ENCODE data around the gene CLEC3B.

Gene CLEC3B

DNA sequence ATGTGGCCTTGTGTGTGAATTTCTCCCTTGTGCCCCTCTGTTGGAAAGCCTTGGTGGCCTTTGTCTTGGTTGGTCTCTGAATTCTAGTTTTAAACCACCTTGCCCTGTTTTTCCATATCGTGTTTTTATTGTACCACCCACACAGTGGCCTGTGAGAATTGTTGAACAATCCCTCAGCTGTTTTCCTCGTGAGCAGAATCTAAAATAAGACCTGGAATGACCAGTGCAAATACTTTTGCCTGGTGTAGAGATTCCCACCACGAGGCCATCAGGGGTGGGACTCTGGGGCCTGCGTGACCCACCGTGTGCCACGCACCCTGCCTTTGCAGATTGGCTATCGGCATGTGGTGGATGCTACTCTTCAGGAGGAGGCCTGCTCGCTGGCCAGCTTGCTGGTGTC lies 19.0 kb upstream of the CLEC3B start:
- DNase-seq: no peak

DNA sequence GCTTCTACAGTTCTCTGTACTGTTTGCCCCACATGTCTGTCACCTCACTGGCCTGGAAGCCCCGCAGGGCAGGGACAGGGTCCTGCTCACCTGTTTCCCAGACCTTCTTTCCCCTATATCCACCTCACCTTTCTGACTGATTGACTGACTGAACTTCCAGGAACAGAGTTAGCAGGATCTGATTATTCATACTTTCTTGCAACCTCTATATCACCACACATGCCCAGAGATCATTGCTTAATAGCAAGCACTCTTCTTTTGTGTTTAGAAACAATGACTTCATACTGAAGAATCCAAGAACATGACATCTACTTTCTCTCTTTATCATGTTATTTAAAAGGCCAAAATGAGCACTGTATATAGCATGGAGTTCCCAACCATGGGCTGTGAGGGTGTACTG lies 18.0 kb upstream of the CLEC3B start:
- DNase-seq: no peak

DNA sequence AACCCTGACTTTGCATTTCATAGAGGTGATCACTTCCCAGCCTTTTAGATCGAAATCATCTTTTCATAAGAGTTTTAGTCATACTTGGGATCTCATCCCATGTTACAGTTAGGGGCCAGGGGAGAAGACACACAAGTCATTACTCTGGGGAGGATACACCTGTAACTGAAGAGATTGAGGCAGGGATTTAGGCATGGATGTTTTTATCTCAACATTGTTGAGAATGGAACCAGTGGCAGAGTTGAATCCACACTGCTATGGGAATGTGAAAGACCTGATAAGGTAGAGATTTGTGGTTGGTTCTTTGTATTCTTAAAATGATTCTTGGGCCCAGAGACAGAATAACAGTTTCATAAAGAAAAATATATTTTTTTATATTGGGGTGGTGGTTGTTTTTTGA lies 16.2 kb upstream of the CLEC3B start:
- DNase-seq: no peak

DNA sequence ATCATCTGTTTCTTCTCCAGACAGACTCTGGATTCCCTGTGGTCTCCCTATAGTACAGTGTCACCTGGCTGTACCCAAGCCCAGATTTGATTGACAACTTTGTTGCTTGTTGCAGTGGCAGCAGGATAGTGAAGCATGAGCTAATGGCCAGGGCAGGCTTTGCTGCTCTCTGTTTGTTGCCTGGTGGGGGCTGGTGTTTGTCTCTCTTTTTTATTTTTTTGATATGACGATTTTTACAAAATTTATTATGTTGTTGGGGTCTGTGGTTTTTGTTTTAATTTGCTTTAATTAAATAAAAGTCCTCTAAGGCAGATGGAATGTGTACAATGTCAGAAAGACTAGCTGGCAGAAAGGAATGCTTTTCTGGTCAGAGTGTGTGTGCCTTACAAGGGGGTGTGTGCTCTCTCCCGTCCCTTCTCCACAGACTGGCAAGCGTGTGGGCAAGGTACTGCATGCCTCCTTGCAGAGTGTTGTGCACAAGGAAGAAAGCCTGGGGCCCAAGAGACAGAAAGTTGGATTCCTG lies 15.2 kb upstream of the CLEC3B start:
- DNase-seq: no peak

DNA sequence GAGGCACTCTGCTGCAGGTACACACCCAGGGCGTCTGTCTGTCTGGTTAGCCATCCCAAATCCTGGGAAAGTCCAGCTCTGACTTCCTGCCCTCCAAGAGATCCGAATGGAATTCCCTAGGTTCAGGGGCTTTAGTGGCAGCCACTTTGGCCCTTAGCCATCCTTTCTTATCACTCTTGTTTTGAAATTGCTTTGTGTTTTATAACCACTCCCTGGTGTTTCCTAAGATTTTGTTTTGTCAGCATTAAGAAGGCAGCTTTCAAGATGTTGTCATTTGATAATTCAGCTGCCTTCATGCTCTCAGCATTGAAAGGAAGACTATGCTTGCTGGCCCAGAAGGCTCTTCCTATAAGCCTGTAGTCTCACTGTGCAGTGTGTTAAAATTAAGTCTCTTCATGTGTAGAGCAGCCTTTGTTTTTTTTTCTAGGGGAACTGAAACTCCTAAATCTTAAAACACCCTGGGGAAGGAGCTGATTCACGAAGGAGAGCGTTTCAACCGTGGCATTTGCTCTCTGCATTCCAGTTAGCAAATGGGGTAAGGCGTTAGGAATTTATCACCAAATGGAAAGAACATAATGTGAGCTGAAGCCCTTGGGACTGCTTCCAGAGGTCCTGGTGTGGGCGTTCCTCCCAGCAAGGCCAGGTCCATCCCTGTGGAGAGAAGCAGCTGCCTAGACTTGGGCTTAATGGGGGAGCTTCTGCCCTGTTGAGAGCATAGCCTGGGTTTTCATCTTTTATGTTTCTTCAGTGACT lies 14.2 kb upstream of the CLEC3B start:
- DNase-seq: no peak

DNA sequence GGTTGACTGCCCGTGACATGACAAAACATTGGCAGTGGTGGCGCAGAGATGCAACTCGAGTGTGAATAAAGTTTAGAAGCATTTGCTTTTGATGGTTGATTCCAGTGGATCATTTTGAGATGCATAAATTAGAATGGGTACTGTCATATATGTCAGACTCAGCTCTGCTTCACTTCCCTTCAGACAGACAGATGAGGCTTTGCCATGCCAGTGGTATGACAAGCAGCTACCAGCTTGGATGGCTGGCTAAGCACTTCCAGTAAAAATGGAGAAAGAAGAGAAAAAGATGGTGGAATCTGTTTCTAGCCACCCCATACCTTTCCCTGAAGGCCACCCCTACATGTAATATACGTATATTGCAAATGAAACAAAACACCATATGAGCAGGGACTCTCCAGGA lies 13.5 kb upstream of the CLEC3B start:
- DNase-seq: no peak

DNA sequence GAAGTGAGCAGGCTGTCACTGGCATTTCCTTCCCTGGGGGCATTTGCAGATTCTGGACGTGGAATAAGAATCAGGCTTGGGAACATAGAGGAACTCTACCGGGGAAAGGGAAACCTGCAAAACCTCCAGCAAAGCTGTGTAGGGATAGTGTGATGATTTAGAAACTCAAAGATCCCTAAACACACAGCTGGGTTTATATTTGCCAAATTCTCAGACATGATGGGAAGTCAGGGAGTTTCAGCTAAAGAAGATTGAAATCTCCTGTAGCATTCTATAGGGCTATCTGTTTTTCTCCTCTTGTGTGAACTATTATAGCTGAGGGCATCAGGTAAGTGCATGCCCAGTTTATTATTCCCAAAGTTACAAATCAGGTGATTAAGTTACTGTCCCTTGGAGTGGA lies 9.2 kb upstream of the CLEC3B start:
- no peak for DNase-seq

DNA sequence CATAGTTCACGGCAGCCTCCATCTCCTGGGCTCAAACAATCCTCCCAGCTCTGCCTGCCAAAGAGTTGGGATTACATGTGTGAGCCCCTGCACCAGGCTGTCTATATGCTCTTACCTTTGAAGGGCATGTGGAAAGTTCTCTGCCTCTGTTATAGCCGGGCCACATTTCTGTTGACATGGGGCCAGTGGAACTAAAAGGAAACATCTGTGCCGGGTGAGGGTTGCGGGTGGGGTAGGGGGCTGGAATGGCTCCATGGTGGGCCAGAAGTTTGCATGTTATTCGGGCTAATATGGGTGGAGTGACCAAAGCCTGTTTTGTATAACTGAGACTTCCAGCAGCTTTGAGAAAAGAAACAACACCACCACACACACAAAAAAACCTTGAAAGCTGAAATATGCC lies 8.3 kb upstream of the CLEC3B start:
- DNase-seq: no peak

DNA sequence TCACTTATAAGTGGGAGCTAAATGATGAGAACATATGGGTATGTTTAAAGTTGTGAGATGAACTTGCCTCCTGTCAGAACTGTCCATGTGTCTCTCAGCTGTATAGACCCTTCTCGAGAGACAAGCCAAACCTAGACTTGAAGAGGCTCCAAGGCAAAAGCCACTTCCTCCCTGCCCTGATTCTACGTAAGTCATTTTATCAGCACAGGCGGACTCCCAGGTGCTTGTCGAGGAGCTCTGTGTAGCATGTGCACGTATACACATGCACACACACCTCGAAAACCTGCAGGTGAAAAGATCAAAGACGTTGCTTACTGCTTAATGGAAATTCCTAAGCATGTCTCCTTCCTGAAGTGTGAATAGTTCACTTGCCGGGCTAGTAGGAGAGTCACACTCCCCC lies 5.6 kb upstream of the CLEC3B start:
- DNase-seq: no peak

DNA sequence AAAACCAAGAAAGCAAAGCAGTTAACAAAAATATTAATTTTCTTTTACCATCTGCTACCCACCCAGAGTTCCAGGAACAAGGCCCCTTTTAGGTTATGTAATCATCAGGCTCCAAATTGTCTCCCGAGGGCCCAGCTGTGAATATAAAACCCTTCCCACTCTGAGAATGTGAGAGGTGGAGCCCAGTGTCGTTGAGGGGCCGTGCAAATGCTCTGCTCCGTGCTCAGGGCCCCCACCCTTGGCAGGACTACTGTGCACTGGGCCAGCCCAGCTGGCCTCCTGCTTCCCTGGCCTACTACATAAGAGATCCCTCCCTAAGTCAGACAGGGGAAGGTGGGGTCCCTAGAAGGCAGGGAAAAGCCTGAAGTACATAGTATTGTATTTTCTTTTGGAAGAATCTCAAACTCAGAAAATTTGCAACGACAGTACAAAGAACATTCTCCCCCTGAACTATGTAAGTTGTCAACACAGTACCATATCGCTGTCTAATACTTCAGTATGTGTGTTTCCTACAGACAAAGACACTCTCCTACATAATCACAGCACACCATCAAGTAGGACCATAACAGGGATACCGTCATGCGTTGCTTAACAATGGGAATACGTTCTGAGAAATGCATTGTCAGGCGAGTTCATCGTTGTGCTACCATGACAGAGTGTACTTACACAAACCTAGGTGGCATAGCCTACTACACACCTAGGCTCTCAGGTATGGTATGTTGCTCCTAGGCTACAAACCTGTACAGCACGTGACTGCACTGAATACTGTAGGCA lies 4.4 kb upstream of the CLEC3B start:
- no peak for DNase-seq

DNA sequence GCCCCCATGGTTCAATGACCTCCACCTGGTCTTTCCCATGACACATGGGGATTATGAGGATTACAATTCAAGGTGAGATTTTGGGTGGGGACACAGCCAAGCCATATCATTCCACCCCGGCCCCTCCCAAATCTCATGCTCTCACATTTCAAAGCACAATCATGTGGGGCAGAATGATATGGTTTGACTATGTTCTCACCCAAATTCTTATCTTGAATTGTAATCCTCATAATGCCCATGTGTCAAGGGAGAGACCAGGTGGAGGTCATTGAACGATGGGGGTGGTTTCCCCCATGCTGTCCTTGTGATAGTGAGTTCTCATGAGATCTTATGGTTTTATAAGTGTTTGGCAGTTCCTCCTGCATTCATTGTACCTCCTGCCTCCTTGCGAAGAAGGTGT lies 2.4 kb upstream of the CLEC3B start:
- no peak for DNase-seq

DNA sequence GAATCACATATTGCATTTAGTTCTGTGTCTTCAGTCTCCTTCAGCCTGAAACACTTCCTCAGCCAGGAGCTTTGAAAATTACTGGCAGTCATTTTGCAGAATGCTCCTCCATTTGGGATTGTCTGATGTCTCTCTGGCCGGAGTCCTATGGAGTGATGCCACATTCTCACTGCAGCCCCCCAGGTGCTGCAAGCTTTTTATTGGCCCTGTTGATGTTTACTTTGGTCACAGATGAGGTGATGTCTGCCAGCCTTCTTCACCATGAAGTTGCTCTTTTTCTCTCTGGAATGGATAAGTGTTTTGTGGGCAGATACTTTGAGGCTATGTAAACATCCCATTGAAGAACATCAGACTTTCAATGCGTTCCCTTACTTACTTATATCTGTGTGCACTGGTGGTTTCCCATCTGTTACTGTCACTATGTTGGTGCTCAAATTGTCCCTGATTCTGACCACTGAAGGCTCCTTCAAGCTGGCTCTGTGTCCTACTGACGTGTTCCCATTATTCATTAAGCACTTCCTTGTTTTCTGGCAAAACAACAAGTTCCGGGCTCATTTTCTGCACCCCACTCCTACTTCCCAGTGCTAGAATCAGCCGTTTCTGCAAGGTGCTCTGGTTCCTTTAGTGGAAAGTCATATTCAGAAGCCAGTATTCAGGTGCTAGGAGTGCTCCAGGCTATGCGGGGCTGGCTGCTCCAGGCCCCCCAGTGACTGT lies 1.4 kb upstream of the CLEC3B start:
- no peak for DNase-seq

DNA sequence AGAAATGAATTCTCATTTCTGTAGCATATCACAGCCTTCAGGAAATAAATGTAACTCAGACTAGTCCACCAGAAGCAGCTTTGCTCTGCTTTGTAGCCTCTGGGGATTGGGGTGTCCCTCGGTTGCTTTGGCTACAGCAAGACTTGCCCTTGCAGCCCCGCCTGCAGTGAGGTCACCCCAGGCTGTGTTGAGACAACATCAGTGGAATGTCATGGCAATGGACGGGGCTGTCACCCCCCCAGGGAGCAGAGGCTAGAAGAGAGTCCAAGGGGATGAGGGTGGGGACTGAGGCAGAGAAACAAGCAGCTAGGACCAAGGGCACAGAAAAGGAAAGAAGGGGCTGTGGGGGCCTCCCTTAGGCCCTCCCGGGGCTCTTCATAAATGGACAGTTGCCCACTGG lies 854 bp downstream of the CLEC3B start:
- DNase-seq: no peak

DNA sequence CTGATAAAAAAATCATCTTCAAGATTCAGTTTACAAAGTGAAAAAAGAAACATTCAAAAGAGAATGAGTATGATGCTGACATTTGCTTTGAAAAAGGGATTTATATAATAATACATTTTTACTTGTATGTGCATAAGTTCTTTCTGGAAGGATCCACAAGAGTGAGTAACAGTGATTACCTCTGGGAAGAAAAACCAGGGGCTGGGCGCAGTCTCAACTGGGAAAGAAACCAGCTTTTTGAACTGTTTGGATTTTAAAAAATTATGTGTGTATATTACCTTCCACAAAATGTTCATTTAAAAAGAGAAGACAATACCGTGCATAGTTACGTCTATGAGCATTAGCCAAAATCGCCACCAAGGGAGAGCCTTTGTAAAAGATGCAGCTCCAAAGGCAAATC lies 1.3 kb downstream of the CLEC3B start:
- no peak for DNase-seq

DNA sequence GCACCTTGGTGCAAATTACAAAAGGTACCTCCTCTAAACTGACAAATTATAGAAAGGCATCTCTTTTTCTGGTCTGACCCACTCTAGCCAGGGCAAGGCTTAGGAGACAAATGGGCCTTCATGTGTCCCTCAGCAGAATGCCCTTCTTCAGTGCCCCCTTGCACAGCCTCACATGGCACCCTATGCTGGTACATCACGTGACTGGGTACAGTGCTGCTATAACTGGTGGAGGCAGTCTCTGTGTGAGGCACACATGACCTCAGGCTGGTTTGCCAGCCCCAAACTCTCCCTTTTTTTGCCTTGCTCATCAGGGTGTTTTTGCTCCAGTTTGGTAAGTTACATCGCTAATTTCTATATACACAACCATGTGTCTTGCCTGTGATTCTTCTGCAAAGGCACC lies 3.1 kb downstream of the CLEC3B start:
- DNase-seq: no peak

DNA sequence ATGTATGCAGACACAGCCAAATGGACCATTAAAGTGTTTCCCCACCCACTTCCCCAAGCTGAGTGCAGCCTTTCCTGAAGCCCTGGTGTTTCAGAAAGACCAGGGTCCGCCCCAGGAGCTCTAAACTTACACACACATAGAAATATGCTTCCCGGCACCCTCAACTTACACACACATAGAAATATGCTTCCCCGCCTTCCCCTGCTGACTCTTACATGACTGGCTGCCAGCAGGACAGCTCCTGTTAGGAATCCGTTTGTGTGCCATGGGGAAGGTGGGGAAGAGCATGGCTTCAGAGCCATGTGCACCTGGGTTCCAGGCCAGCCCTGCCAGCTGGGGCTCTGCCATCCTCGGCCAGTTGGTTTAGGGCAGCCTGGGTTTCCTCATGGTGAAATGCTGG lies 3.6 kb downstream of the CLEC3B start:
- DNase-seq: no peak

DNA sequence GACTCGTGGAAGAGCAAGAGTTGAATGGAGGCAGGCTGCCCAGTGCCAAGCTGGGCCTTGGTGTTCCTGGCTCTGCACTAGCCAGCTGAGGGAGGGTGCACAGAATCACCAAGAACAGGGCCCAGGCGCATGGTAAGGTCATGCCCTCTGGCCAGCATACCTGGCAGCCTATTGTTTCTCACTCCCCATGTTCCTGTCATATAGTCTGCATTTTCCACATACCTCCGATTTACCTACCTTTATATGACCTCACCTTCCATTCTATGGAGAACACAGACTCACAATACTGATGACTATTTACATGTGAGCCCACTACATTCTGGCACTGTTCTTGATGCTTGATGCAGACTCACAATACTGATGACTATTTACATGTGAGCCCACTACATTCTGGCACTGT lies 5.4 kb downstream of the CLEC3B start:
- DNase-seq: no peak

DNA sequence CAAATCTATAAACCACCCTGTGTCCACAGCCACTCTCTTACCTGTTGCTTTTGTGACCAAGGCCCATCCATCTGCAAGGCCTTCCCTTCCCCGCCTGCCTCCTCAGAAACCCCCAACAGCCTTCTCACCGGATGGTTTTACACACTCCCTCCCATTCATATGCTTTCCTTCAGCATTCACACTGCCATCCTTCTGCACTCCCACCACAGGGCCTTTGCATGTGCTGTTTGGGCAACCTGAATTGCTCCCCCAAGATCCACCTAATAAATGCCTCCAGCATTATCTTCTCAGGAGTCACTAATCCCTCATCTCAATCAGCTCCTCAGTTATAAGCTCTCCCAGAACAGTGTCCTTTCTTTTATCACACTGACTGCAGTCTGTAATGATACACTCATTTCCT lies 6.0 kb downstream of the CLEC3B start:
- no peak for DNase-seq

DNA sequence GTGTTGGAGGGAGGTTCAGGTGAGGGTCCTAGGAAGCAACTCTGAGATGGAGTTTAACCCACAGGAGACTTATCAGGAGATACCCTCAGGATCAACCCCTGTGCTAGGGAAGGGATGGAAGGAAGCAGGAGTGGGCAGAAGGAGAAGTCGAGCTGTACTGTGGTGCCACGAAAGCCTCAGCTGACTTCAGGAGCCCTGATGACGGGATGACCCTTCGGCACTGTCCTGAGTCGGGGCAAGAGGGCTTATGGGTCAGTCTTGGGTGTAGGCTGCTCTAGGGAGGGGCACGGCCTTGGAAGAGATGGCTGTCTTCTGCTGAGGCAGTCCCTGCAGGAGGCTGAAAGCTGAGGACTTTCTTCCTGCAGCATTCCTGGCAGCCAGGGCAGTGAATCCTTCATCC lies 7.7 kb downstream of the CLEC3B start:
- DNase-seq: no peak

DNA sequence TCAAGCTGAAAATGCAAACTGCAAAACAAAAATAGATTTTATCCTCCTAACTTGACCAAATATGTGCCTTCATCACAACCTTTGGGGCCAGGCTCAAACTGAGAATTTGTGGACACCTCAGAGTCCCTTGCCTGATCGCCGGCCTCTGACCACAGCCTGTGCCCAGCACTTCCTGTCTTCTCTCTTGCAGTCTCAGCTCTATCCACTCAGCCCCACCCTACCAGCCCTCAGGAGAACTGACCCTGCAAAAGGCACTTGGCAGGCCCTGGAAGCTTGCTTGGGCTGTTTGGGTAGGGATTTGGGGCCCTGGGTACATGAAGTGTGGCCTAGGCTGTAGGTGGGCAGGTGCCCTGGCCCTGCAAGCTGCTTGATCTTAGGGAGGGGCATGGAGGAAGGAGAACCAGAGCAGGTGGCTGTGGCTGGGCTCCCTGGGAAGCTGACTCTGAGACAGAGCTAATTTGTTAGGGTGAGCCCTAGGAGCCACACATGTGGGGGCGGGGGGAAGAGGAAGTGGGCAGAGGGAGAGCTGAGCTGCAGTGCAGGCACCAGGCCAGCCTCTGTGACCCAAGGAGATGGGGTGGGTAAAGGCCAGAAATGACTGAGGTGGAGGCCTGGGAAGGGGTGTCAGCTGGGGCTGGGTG lies 8.6 kb downstream of the CLEC3B start:
- DNase-seq: no peak

DNA sequence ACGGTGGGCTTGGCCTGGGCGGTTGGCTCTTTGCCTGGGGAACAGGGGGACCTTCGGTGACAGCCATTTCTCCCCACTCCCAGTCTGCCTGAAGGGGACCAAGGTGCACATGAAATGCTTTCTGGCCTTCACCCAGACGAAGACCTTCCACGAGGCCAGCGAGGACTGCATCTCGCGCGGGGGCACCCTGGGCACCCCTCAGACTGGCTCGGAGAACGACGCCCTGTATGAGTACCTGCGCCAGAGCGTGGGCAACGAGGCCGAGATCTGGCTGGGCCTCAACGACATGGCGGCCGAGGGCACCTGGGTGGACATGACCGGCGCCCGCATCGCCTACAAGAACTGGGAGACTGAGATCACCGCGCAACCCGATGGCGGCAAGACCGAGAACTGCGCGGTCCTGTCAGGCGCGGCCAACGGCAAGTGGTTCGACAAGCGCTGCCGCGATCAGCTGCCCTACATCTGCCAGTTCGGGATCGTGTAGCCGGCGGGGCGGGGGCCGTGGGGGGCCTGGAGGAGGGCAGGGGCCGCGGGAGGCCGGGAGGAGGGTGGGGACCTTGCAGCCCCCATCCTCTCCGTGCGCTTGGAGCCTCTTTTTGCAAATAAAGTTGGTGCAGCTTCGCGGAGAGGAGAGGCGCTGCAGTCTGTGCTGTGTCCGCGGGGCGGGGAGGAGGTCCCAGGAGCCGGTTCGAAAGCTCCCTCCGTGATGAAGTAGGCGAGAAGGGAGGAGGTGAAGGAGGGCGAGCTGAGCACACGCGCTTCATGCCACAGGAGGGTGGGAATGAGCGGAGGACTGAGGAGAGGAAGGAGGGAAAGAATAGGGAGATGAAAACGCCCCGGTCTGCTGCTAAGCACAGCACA lies 9.6 kb downstream of the CLEC3B start:
- peak; percentile 67 for DNase-seq

DNA sequence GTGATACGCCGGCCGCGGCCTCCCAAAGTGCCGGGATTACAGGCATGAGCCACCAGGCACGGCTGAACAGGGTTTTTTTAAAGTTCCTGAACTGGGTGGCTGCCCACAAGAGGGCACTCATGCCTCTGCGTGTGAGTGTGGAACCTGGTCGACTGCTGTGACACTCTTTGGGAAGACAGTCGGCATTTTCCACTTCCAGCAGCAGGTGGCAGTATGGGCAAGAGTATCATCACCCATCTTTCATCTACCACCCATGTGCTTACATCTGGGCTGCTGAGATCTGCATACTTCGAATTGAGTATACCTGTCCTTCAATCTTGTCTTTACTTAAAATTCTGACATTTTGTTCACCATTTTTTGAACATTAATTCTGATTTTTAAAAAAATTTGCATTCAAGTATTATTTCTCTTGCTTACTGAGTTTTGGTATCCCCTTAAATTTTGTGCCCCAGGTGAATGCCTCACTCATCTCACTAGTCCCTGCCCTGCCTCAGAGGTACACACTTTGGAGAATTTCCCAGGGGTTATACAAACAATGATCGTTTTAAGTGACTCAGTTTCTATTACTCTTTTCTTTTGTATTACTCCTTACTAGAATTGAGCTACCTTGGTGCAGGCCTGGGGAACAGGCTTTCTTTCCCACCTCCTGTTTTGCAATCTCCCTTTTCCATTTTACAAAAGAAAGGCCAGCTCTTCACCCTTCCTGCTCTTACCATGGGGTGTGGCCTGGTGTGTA lies 11.8 kb downstream of the CLEC3B start:
- DNase-seq: peak; percentile 97
